ENCODE measurements around the gene EZH1.

Gene EZH1

DNA sequence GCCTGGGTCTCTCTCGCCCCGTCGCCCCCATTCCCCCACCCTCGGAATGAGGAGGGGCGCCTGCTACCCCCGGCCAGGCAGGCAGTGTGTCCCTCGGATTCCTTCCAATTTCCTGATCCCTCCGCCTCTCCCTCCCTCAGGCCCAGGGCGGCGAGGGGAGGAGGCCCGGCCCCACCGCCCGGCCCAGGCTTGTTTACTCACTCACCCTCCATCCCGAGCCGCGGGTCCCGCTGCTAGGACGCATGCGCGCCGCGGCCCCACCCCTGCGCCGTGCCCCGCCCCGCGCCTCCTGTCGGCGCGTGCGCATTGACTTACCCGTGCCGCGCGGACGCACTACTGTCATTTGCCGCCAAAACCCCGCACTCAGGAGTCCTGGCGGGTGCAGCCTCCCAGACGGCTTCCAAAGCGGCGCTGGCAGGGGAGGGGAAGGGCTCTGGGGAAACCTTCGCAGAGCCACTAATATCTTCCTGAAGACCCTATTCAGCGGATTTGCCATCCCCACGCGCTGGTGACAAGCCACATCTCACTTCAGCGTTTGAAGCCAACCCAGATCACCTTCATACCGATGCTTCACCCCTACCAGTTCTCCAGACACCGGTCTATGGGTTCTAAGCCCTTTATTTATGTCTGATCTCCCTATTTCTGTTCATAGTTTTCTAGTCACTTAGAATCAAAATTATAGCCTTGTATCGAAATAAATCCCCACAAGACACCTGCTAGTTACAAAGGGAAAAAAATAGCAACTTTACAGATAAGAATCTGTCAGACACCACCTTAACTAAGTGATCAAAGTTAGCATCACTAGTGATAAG is at the start of gene EZH1:
EZH1 (minus strand) TSS at position 235 of the 812 bp plus-strand sequence. CDS start 16,099 bp downstream, outside the sequence.
- DNase-seq = peak; percentile 92

DNA sequence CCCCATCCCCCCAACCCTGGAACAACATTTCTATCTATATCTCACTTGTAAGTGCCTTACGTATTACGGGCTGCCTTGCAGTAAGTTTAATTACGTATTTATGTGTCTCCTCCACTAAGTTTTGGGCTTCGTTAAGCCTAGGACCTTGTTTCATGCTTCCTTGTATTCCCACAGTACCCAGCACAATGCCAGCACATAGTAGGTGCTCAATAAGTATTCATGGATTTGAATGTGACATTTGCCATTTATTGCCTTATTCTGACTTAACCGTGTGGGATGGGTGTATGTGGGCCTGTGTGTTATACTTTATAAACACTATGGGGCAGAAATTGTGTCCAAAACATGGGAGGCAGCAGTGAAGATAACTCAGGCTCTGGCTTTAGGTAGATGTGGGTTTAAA is 47.7 kb upstream of the EZH1 start:
- no peak for DNase-seq

DNA sequence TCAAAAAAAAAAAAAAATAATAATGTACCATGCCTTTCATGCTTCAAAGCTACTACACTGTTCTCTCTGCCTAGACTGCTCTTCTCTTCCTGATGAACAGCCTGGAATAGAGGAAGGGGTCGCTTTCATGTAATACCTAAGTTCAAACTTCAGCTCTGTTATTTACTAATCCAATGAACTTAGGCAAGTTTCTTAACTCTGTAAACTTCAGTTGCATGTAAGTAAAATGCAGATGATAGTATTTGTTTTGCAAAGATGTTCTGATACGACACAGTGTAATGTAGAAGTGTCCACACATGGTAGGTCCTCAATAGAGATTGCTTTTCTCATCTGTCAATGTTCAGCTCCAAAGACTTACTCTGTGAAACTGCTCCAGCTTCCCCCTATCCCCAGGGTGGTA is 47.1 kb upstream of the EZH1 start:
- DNase-seq = no peak

DNA sequence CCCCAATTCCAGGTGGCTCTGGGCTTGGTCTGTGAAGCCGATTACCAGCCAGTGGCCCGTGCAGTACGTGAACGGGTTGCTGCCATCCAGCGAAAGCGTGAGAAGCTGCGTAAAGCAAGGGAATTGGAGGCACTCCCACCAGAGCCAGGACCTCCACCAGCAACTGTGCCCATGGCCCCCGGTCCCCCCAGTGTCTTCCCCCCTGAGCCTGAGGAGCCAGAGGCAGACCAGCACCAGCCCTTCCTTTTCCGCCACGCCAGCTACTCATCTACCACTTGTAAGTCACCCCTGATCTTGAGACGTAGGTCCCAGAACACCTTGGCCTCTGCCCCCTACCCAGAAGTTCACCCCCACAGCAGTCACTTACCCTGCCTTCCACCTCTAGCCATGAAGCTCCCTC is 42.4 kb upstream of the EZH1 start:
- no peak for DNase-seq

DNA sequence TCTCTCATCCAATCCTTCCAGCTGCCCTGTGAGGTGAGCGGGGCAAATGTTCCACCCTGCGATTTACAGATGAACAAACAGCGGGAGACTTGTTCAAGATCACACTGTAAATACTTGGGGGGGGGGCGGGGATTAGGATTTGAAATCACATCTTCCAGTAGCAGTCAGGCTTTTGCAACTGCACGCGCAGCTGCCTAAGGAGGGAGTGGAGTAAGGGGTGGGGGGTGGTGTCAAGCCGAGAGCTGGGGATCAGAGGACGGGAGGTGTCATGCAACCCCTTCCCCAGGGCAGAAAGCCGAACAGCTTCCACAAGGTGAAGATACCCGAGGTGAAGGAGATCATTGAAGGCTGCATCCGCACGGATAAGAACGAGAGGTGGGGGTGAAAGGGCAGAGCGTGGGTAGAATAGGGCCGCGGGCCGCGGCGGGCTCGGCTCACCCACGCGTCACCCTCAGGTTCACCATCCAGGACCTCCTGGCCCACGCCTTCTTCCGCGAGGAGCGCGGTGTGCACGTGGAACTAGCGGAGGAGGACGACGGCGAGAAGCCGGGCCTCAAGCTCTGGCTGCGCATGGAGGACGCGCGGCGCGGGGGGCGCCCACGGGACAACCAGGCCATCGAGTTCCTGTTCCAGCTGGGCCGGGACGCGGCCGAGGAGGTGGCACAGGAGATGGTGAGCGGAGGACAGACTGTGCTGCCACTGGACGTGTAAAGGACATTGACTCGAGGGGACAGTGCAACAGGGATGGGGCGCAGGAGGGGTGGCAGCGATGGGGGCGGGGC is 40.2 kb upstream of the EZH1 start:
- DNase-seq = no peak

DNA sequence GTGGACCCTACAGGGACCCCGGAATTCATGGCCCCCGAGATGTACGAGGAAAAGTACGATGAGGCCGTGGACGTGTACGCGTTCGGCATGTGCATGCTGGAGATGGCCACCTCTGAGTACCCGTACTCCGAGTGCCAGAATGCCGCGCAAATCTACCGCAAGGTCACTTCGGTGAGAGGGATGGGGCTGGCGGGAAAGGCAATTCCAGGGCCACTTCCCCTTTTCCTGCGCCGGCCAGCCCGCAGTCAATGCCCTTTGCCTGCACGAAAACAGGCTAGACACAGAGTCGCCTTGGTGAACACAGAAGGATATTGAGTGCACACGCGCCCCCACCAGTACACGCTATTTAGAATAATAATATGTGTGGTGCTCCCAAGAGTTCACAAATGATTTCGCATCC is 39.6 kb upstream of the EZH1 start:
- DNase-seq = no peak

DNA sequence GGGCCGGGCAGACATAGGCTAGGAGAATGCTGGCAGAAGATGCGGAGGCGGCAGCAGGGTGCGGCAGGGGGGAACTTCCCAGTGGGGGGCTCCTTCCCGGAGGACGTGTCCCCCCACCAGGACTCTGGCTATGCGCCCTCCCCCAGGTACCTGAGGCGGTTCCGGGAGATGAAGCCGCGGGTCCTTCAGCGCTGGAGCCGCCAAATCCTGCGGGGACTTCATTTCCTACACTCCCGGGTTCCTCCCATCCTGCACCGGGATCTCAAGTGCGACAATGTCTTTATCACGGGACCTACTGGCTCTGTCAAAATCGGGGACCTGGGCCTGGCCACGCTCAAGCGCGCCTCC is 38.9 kb upstream of the EZH1 start:
- no peak for DNase-seq

DNA sequence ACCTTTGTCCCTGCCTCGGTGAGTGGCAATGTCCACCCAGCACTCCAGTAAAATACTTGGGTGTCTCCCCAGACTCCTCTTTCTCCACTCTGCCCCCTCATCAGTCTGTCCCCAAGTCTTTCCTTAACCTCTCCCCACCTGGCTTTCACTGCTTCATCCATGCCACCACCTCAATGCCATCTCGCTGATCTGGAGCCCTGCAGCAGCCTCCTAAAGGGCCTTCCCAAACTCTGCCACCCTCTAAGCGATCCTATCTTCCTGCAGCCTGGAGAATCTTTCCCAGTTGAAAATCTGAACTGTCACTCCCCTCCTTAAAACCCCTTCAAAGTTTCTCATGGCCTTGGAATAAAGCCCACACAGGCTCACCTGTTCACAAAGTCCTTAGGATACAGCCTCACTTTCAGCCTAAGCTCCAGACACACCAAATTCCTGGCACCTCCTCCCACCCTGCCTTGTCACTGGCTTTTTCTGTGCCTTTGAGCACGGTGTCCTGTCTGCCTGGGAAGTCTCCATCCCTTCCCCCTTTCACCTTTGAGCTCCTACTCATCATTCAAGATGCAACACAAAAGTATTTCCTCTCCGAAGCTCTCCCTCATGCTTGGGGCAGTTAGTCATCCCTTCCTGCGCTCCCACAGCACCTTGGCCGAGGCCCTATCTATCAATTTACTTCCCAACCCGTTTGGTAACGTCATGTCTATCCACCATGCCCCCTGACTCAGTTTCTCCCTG is 38.4 kb upstream of the EZH1 start:
- no peak for DNase-seq

DNA sequence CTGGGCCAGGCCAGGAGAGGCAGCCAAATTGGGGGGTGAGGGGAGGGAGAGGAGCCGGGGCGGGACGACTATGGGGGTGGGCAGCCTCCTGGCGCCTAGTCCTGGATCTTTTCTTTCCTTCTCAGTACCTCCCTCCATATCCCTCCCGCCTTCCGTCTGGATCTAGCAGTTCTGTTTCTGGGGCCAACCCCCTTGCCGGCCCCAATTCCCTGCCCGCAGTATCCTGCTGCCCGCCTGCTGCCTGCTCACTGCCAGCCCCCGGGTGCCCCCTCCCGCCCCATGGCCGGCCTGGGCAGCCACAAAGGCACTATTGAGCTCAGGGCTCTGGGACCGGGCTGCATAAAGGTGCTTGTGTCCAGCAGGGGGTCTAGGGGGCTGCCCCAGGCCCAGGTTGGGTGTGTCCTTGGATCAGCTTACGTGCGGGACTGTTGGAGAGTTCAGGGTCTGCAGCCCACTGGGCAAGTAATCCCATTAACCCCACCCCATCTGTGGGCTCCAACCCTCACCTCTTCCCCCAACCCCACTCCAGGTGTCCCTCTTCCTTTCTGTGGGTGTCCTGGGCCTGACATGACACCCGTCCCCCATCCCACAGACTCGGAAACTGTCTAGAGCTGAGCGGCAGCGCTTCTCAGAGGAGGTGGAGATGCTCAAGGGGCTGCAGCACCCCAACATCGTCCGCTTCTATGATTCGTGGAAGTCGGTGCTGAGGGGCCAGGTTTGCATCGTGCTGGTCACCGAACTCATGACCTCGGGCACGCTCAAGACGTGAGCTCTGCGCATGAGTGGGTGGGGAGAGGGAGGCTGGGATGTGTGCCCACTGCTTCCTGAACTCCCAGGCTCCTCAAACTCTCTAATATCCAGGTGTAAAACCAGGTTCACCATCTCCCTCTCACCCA is 37.6 kb upstream of the EZH1 start:
- no peak for DNase-seq

DNA sequence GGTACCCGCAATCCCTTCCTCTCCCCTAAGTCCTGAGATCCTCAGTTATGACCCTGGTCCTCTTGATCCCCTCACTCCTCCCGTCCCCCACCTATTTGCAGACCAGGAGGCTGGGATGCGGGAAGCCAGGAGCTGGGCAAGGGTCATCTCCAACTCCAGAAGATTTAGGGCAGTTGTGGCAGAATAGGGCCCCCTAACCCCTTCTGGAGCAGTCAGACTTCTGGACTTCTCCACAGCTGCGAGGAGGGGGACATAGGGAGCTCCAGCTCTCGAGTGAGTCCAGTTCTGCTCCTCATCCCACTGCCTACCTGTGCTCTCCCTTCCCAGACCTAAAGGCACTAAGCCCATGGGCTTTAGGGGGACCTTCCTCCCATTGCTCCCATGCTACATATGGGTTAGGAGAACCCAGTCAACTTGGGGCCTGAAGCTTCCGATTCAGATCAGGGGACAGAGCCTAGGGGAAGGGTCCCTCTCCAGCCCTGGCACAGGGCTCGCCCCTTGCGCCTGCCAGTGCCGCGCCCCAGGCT is 36.9 kb upstream of the EZH1 start:
- no peak for DNase-seq

DNA sequence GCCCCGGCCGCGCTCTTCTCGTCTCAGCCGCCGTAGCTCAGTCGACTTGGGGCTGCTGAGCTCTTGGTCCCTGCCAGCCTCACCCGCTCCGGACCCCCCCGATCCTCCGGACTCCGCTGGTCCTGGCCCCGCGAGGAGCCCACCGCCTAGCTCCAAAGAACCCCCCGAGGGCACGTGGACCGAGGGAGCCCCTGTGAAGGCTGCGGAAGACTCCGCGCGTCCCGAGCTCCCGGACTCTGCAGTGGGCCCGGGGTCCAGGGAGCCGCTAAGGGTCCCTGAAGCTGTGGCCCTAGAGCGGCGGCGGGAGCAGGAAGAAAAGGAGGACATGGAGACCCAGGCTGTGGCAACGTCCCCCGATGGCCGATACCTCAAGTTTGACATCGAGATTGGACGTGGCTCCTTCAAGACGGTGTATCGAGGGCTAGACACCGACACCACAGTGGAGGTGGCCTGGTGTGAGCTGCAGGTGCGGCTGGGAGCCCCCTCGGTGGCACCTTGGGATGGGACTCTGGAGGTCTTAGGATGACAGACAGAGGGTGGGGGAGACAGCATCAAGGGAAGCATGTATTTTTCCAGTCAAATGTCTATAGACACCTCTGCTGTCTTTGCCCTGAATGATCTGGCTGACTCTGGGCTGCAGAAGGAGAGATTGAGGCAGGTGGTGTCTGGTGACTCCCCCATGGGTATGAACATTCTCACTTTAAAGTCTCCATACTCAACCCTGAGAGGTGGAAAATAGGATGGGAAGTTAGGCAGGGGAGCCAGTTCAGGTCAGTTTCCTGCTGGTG is 36.2 kb upstream of the EZH1 start:
- no peak for DNase-seq

DNA sequence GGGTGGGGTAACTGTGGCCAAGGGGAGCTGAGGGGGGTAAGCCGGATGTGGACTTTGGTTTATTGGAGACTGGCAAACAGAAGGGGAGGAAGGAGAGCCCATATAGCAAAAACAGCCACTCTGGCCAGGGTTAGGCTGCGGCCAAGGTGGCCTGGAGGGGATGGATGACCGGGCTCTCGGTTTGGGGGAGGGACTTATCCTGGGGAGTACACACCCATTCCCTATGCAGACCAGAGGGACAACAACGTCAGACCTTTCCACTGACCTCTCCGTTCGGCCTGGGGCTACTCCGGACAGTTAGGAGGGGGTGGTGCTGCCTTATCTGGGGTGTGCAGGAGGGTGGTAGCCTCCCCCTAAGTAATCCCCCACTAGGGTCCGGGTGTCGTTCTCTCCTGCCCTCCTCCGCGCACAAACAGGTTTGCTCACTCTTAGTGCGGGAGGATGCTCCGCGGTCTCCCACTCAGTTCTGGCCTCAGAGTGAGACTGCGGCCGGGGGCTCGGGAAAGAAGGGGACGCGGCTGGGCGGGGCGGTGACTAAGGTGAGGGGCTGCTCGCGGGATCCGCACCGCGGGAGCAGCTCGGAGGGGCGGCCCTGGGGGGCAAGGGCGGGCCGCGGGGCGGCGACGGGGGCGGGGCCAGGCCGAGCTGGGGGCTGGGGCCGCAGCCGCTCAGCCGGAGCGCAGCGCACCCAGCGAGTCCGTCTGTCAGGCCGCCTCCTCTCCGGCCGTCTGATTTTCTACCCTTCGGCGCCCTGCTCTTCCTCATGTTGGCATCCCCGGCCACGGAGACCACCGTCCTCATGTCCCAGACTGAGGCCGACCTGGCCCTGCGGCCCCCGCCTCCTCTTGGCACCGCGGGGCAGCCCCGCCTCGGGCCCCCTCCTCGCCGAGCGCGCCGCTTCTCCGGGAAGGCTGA is 35.4 kb upstream of the EZH1 start, which contains the start of gene WNK4:
WNK4 (plus strand) TSS at position 675 of the 915 bp plus-strand sequence; CDS start at position 764, 89 bp downstream.
- no peak for DNase-seq

DNA sequence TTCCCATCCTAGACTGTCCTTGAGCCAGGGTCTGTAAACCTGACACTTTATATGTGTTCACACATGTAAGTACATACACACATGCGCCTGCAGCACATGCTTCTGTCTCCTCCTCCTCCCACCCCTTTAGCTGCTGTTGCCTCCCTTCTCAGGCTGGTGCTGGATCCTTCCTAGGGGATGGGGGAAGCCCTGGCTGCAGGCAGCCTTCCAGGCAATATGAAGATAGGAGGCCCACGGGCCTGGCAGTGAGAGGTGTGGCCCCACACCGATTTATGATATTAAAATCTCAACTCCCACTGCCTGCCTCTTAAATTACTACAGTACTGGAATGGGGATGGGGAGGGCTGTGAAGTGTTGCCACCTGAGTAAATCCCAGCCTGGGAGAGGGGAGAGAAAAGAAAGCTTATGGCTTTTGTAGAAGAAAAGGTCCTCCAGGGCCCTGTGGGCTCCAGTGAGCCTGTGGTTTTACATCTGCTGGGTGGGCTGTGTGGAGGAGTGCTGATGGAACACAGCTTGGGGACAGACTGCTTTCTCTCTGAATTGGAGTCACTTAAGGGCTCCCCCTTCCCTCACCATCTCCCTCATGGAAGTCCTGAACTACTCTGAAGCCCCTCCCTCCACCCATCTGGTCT is 34.6 kb upstream of the EZH1 start:
- DNase-seq = no peak

DNA sequence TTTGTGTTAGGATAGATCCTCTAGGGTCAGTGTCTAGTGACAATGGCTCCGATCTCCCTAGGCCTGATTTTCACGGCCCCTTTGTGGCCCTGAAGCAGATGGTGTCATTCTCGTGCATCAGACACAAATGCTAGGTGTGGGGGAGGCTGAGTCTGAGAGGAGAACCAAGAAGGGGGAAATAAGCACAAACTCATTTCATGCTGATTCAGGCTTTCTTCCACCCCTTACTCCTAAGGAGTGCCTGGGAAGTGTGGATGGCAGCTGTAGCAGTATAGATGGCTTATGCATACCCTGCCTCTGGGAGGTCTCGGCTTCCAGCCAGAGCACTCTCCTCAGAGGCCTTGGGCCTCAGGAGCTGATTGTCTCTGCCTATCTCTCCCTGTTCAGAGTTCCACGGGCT is 33.7 kb upstream of the EZH1 start:
- no peak for DNase-seq

DNA sequence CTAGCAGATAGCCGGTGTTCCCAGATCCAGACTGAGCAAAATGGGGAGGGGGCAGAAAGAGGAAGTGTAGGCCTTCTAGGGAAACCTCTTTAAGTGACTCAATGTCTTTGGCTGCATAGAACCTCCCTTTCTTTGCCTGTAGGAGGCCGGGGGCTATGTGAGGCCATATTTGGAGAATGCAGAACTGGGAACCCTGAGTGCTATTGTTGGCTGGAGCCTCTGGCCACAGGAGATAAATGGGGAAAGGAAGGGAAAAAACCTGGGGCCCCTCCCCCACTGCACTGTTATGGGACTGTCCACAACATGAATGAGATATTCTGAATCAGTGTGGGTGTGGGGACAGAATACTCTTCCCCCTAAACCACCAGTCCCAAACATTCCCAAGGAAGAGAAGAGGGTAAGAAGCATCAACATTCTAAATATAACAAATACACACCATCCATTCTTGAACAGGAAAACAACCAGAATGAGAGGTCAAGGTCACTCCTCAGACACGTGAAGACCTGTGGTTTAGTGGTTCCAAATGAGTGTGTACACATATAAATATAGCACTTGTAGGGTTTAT is 30.8 kb upstream of the EZH1 start:
- DNase-seq = no peak

DNA sequence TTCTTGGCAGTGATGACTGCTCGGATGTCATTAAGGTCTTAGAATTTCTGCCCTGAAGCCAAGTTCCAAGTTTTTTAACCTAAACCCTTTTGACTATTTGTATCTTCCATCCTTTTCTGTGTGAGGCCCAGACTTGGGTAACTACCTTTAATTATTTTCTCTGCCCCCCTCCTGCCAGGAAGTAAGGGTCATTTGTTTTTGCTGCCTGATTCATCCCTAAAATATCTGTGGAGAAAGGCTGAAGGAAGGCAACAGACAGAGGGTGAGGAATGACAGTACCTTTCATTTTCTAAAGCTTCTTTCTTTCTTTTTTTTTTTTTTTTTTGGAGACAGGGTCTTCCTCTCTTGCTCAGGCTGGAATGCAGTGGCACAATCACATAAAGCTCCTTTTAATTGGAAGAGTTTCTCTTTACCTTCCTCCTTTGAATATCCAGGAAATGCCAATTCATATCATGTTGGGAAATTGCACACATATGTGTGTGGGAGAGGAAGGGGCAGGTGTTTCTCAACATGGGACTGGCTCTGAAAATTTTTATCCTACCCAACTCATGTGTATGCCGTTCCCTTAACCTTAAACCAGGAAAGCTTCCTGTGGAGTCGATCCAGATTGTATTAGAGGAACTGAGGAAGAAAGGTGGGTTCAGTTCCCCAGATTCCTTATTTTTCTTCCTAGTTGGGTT is 29.4 kb upstream of the EZH1 start:
- no peak for DNase-seq

DNA sequence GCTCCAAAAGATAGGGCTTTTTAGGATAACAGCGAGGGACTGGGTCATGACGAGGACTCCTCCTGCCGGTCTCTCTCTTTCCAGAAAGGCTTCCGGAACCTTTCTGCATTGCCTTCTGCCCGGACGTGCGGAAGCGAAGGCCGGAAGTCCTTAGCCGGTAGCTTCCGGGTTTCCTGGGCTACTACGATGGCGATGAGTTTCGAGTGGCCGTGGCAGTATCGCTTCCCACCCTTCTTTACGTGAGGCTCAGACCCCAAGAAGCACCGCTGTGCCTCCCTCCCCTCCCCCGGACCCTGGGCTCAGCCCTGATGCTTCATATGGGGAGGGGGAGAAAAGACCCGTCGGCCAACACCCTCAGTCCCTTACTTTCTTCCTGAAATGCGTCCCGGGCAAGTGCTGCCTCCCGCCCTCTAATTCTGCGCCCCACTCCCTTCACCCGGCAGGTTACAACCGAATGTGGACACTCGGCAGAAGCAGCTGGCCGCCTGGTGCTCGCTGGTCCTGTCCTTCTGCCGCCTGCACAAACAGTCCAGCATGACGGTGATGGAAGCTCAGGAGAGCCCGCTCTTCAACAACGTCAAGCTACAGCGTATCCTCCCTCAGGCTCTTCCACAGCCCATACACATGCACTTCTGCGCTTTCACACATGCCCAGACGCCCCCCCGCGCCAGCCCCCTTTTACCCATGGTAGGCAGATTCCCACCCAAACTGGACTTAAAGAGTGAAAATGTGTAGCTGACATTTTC is 28.6 kb upstream of the EZH1 start, which contains the start of gene VPS25:
VPS25 (plus strand) TSS at position 160 of the 746 bp plus-strand sequence; CDS start at position 187, 27 bp downstream.
- peak; percentile 48 for DNase-seq

DNA sequence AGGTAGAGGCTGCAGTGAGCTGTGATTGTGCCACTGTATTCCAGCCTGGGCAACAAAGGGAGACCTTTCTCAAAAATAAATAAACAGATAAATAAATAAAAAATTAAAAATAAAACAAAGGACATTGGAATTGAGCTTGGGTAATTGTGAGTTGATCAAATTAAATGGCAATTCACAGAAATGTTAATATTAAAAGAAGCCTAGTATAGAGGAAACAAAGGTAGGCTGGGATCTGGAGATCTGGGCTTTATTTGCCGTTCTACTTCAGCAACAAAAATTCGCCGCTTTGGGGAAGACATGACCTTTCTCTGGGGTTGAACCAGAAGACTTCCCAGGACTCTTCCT is 28.1 kb upstream of the EZH1 start:
- DNase-seq = no peak

Measured in NCI-H2107 (cell line).